GM23338 (cell line): ENCODE results near the gene SLC16A12. TPM values are rescaled to one million over a fixed set of nuclear protein-coding genes. Genes with fewer than 3 reads are reported as not detected.

Experiments
- ATAC-seq: fragments of 200-7000 bp; cut with Tn5 transposase; 3 replicates; pipeline ENCODE4 v1.9.1; 2020
- DNase-seq: peaks from one replicate; pipeline ENCODE4 v3.0.0-alpha.2; 2015; ENCODE audit warnings: low spot score
- H2AFZ ChIP-seq: fragments of 200-600 bp; sonication (generic); 2 replicates; pipeline ENCODE4 v1.8.0; 2016; ENCODE audit warnings: antibody characterized with exemption, mild to moderate bottlenecking, moderate library complexity
- H3F3A ChIP-seq: fragments of 200-600 bp; sonication (generic); replicated peaks from 2 replicates; pipeline ENCODE4 v1.8.0; 2017; ENCODE audit warnings: antibody characterized with exemption, mixed run types, low read depth
- H3K27ac ChIP-seq: fragments of 200-600 bp; sonication (generic); 2 replicates; pipeline ENCODE4 v1.6.1; 2016; ENCODE audit warnings: low read depth
- H3K27me3 ChIP-seq: fragments of 200-600 bp; sonication (generic); 2 replicates; pipeline ENCODE4 v1.8.0; 2016; ENCODE audit warnings: mild to moderate bottlenecking, mixed run types, moderate library complexity; ENCODE audit not compliant: insufficient read depth
- H3K36me3 ChIP-seq: fragments of 200-600 bp; sonication (generic); 2 replicates; pipeline ENCODE4 v1.8.0; 2016; ENCODE audit warnings: mild to moderate bottlenecking; ENCODE audit not compliant: insufficient read depth
- H3K4me1 ChIP-seq: fragments of 200-600 bp; sonication (generic); 2 replicates; pipeline ENCODE4 v1.8.0; 2016; ENCODE audit warnings: mild to moderate bottlenecking, moderate library complexity; ENCODE audit not compliant: insufficient read depth
- H3K4me2 ChIP-seq: fragments of 200-600 bp; sonication (generic); 2 replicates; pipeline ENCODE4 v1.7.1; 2017; ENCODE audit warnings: mixed run types
- H3K4me3 ChIP-seq: fragments of 200-600 bp; sonication (generic); 2 replicates; pipeline ENCODE4 v1.6.1; 2016; ENCODE audit warnings: mixed run types
- H3K79me2 ChIP-seq: fragments of 200-600 bp; sonication (generic); replicated peaks from 2 replicates; pipeline ENCODE4 v1.8.0; 2017; ENCODE audit warnings: mild to moderate bottlenecking; ENCODE audit not compliant: insufficient read depth
- H3K9me2 ChIP-seq: fragments of 200-600 bp; sonication (generic); 2 replicates; pipeline ENCODE4 v1.8.0; 2017; ENCODE audit not compliant: insufficient read depth
- H4K20me1 ChIP-seq: fragments of 200-600 bp; sonication (generic); replicated peaks from 2 replicates; pipeline ENCODE4 v1.8.0; 2017; ENCODE audit warnings: mild to moderate bottlenecking; ENCODE audit not compliant: insufficient read depth
- H3K27ac Mint-ChIP-seq: 2 replicates; pipeline ENCODE4 v1.8.0; 2020; ENCODE audit warnings: inconsistent platforms, mild to moderate bottlenecking, moderate library complexity, mixed read lengths
- H3K27me3 Mint-ChIP-seq: 3 replicates; pipeline ENCODE4 v1.8.0; 2022; ENCODE audit warnings: low read depth, mild to moderate bottlenecking, moderate library complexity, mixed read lengths, inconsistent platforms; ENCODE audit not compliant: insufficient read depth, poor library complexity
- H3K36me3 Mint-ChIP-seq: 3 replicates; pipeline ENCODE4 v1.8.0; 2021; ENCODE audit warnings: low read depth, mild to moderate bottlenecking, inconsistent platforms, moderate library complexity, mixed read lengths
- H3K4me1 Mint-ChIP-seq: 3 replicates; pipeline ENCODE4 v1.8.0; 2020; ENCODE audit warnings: mild to moderate bottlenecking, inconsistent platforms, mixed read lengths
- H3K4me3 Mint-ChIP-seq: 3 replicates; pipeline ENCODE4 v1.8.0; 2021; ENCODE audit warnings: moderate library complexity, mild to moderate bottlenecking, inconsistent platforms, mixed read lengths
- H3K9me3 Mint-ChIP-seq: 3 replicates; pipeline ENCODE4 v1.8.0; 2020; ENCODE audit warnings: moderate library complexity, mild to moderate bottlenecking, inconsistent platforms, mixed read lengths
- CREB1 ChIP-seq: fragments of 250-450 bp; sonication (Bioruptor Pico); IDR thresholded peaks from 2 replicates; pipeline ENCODE4 v1.5.0; 2020; ENCODE audit warnings: low read depth, mild to moderate bottlenecking, moderate library complexity
- JUNB ChIP-seq: IDR thresholded peaks from one replicate; pipeline ENCODE4 v1.6.1; 2016; ENCODE audit warnings: antibody characterized with exemption; ENCODE audit not compliant: unreplicated experiment
- NANOG ChIP-seq: IDR thresholded peaks from 2 replicates; pipeline ENCODE4 v1.6.1; 2016; ENCODE audit warnings: antibody characterized with exemption, borderline replicate concordance
- POLR2AphosphoS5 ChIP-seq: IDR thresholded peaks from 2 replicates; pipeline ENCODE4 v1.6.1; 2016; ENCODE audit warnings: antibody characterized with exemption, low read depth
- STAT1 ChIP-seq: IDR thresholded peaks from one replicate; pipeline ENCODE4 v1.6.1; 2016; ENCODE audit warnings: antibody characterized with exemption; ENCODE audit not compliant: unreplicated experiment
- ZNF114 ChIP-seq: fragments of 250-450 bp; sonication (Bioruptor Pico); IDR thresholded peaks from 2 replicates; pipeline ENCODE4 v1.5.0; 2020; ENCODE audit warnings: mild to moderate bottlenecking, moderate library complexity
- polyA plus RNA-seq: library from polyadenylated mRNA; unstranded; fragments of >200 nt; fragmentation: Nextera tagmentation; extraction: Ambion mirVana; gene quantifications from 2 replicates; pipeline ENCODE4 v1.2.1, GENCODE V29; 2016
- total RNA-seq: library from RNA; depleted of rRNA; stranded (reverse); fragments of >200 nt; shearing (Covaris generic); gene quantifications from 2 replicates; pipeline ENCODE4 v1.2.3, GENCODE V29; 2014
- TF ChIP-seq, protein P1 (sequence below): IDR thresholded peaks from one replicate; pipeline ENCODE4 v1.6.1; 2018; ENCODE audit warnings: antibody characterized with exemption; ENCODE audit not compliant: unreplicated experiment
- TF ChIP-seq, protein P2 (sequence below): fragments of 250-450 bp; sonication (Bioruptor Pico); IDR thresholded peaks from 2 replicates; pipeline ENCODE4 v1.5.0; 2020; ENCODE audit warnings: mild to moderate bottlenecking, moderate library complexity
- TF ChIP-seq, protein P3 (sequence below): IDR thresholded peaks from 2 replicates; pipeline ENCODE4 v1.6.1; 2016; ENCODE audit warnings: antibody characterized with exemption

SLC16A12 gene
- total and polyA plus RNA-seq, 2 experiments from 2014 or later = 0.84 to 2.0 TPM

DNA sequence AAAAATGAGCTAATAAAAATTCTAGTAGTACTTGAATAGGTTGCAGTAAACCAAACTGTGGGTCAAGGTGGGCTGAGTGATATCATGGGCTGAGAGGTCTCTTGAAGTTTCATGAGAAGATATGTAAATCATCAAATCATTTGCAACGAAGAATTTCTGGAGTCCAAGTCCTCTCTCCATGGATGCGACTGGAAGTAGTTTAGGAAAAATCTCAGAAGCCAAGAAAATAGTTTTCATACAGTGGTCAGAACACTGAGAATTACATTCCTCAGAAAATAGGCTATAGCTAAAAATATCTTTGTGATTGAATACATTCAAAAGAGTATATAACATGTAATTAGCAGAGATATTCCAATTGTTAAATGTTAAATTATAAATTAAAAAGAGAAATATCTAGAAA is 146.6 kb downstream of the SLC16A12 start (continued):
- TF ChIP-seq, protein P1, sequence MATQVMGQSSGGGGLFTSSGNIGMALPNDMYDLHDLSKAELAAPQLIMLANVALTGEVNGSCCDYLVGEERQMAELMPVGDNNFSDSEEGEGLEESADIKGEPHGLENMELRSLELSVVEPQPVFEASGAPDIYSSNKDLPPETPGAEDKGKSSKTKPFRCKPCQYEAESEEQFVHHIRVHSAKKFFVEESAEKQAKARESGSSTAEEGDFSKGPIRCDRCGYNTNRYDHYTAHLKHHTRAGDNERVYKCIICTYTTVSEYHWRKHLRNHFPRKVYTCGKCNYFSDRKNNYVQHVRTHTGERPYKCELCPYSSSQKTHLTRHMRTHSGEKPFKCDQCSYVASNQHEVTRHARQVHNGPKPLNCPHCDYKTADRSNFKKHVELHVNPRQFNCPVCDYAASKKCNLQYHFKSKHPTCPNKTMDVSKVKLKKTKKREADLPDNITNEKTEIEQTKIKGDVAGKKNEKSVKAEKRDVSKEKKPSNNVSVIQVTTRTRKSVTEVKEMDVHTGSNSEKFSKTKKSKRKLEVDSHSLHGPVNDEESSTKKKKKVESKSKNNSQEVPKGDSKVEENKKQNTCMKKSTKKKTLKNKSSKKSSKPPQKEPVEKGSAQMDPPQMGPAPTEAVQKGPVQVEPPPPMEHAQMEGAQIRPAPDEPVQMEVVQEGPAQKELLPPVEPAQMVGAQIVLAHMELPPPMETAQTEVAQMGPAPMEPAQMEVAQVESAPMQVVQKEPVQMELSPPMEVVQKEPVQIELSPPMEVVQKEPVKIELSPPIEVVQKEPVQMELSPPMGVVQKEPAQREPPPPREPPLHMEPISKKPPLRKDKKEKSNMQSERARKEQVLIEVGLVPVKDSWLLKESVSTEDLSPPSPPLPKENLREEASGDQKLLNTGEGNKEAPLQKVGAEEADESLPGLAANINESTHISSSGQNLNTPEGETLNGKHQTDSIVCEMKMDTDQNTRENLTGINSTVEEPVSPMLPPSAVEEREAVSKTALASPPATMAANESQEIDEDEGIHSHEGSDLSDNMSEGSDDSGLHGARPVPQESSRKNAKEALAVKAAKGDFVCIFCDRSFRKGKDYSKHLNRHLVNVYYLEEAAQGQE = no peak
- TF ChIP-seq NANOG (no peak), POLR2AphosphoS5 (no peak)

DNA sequence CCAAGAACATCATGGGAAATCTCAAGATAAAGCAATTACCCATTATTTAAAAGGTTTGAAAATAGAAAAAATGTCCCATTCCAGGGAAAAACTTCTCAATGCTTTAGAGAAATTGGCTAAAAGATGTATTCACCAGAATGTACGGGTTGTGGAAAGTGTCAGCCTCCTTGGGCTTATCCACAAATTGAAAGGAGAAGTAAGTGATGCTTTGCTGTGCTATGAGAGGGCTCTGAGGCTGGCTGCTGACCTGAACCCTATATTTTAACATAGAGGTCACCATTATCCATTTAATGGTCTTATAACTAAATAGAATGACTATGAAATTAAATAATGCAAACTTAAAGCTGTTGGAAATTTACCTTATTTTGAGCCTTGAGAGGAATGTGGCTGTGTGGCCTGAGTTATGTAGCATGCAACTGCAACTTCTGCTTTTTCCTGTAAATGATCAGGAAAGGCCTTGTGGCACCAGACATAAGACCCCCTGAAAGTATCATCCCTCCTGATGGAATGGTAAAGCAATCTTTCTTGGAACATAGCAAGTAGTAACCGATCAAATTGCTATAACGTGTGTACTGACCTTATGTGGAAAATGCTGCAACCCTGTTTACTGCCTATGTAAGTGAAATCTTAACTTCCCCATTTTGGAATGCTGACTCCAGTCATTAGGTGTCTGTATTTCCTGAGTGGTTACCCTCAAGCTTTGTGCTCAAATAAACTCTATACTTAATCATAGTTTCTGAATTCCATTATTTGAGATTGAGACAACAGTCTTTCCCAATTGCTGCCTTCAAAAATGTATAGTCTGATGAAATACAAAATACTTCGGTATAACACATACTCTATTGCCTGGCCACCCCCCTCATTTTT is 150.7 kb downstream of the SLC16A12 start:
- TF ChIP-seq ZNF114 (CRISPR knock-in tag) (no peak), STAT1 (no peak)
- peaks cover 4% of the 10 kb centered on the region; the same call in 2 of the 3 replicates for H3K4me1 Mint-ChIP-seq
- no peak overlapping the region for H3K27ac Mint-ChIP-seq
- Histone ChIP-seq H3K9me2 (no peaks in the 10 kb centered on the region), H3F3A (no peaks in the 10 kb centered on the region), H3K79me2 (no peaks in the 10 kb centered on the region), H3K36me3 (no peaks in the 10 kb centered on the region), H3K27ac (no peak overlapping the region), H2AFZ (no peak overlapping the region; the same call in 1 of the 2 replicates), H3K4me1 (peaks cover 3% of the 10 kb centered on the region; the same call in 1 of the 2 replicates), H3K27me3 (no peaks in the 10 kb centered on the region), H4K20me1 (no peaks in the 10 kb centered on the region), H3K4me2 (no peak overlapping the region), H3K4me3 (no peak overlapping the region)
- no peaks in the 10 kb centered on the region for H3K9me3 Mint-ChIP-seq
- ATAC-seq (no peak), DNase-seq (no peak)
- H3K27me3 Mint-ChIP-seq = no peaks in the 10 kb centered on the region
- no peak overlapping the region for H3K4me3 Mint-ChIP-seq
- no peaks in the 10 kb centered on the region for H3K36me3 Mint-ChIP-seq

DNA sequence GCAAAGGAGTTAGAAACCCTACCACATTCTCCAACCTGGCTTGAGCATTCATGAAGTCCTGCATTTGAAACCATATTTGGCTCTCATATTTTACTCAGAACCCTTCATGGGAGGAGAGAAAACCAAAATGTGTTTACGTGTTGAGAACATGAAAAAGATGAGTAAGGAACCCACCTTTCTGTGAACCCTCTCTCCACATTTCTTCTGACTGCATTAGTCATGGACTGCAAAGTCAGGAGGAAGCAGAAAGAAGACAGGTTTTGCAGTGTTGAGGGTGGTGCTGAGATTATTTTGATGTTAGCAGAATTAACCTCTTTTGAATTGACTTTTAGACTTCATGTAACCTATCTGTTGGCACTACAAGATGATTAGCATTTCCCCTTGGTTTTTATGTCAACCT is 152.6 kb downstream of the SLC16A12 start:
- no peak overlapping the region for H3K27ac ChIP-seq
- no peaks in the 10 kb centered on the region for H3K79me2 ChIP-seq
- no peaks in the 10 kb centered on the region for H3K9me2 ChIP-seq
- peaks cover 13% of the 10 kb centered on the region for H3K4me1 Mint-ChIP-seq
- H3F3A ChIP-seq = no peaks in the 10 kb centered on the region
- no peak overlapping the region for H3K4me2 ChIP-seq
- no peaks in the 10 kb centered on the region for H3K36me3 Mint-ChIP-seq
- DNase-seq = no peak
- no peak overlapping the region for H3K4me3 ChIP-seq
- no peak for ATAC-seq
- H3K27me3 ChIP-seq = no peaks in the 10 kb centered on the region
- peaks cover 9% of the 10 kb centered on the region; the same call in 1 of the 2 replicates for H3K4me1 ChIP-seq
- H4K20me1 ChIP-seq = no peaks in the 10 kb centered on the region
- no peak overlapping the region for H2AFZ ChIP-seq
- no peaks in the 10 kb centered on the region for H3K27me3 Mint-ChIP-seq
- no peak overlapping the region for H3K27ac Mint-ChIP-seq
- H3K36me3 ChIP-seq = no peaks in the 10 kb centered on the region
- H3K9me3 Mint-ChIP-seq = no peaks in the 10 kb centered on the region
- H3K4me3 Mint-ChIP-seq = no peak overlapping the region
- TF ChIP-seq, protein P2, sequence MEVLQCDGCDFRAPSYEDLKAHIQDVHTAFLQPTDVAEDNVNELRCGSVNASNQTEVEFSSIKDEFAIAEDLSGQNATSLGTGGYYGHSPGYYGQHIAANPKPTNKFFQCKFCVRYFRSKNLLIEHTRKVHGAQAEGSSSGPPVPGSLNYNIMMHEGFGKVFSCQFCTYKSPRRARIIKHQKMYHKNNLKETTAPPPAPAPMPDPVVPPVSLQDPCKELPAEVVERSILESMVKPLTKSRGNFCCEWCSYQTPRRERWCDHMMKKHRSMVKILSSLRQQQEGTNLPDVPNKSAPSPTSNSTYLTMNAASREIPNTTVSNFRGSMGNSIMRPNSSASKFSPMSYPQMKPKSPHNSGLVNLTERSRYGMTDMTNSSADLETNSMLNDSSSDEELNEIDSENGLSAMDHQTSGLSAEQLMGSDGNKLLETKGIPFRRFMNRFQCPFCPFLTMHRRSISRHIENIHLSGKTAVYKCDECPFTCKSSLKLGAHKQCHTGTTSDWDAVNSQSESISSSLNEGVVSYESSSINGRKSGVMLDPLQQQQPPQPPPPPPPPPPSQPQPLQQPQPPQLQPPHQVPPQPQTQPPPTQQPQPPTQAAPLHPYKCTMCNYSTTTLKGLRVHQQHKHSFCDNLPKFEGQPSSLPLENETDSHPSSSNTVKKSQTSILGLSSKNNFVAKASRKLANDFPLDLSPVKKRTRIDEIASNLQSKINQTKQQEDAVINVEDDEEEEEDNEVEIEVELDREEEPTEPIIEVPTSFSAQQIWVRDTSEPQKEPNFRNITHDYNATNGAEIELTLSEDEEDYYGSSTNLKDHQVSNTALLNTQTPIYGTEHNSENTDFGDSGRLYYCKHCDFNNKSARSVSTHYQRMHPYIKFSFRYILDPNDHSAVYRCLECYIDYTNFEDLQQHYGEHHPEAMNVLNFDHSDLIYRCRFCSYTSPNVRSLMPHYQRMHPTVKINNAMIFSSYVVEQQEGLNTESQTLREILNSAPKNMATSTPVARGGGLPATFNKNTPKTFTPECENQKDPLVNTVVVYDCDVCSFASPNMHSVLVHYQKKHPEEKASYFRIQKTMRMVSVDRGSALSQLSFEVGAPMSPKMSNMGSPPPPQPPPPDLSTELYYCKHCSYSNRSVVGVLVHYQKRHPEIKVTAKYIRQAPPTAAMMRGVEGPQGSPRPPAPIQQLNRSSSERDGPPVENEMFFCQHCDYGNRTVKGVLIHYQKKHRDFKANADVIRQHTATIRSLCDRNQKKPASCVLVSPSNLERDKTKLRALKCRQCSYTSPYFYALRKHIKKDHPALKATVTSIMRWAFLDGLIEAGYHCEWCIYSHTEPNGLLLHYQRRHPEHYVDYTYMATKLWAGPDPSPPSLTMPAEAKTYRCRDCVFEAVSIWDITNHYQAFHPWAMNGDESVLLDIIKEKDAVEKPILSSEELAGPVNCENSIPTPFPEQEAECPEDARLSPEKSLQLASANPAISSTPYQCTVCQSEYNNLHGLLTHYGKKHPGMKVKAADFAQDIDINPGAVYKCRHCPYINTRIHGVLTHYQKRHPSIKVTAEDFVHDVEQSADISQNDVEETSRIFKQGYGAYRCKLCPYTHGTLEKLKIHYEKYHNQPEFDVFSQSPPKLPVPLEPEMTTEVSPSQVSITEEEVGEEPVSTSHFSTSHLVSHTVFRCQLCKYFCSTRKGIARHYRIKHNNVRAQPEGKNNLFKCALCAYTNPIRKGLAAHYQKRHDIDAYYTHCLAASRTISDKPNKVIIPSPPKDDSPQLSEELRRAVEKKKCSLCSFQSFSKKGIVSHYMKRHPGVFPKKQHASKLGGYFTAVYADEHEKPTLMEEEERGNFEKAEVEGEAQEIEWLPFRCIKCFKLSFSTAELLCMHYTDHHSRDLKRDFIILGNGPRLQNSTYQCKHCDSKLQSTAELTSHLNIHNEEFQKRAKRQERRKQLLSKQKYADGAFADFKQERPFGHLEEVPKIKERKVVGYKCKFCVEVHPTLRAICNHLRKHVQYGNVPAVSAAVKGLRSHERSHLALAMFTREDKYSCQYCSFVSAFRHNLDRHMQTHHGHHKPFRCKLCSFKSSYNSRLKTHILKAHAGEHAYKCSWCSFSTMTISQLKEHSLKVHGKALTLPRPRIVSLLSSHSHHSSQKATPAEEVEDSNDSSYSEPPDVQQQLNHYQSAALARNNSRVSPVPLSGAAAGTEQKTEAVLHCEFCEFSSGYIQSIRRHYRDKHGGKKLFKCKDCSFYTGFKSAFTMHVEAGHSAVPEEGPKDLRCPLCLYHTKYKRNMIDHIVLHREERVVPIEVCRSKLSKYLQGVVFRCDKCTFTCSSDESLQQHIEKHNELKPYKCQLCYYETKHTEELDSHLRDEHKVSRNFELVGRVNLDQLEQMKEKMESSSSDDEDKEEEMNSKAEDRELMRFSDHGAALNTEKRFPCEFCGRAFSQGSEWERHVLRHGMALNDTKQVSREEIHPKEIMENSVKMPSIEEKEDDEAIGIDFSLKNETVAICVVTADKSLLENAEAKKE (CRISPR knock-in tag) = no peak
- TF ChIP-seq, protein P3, sequence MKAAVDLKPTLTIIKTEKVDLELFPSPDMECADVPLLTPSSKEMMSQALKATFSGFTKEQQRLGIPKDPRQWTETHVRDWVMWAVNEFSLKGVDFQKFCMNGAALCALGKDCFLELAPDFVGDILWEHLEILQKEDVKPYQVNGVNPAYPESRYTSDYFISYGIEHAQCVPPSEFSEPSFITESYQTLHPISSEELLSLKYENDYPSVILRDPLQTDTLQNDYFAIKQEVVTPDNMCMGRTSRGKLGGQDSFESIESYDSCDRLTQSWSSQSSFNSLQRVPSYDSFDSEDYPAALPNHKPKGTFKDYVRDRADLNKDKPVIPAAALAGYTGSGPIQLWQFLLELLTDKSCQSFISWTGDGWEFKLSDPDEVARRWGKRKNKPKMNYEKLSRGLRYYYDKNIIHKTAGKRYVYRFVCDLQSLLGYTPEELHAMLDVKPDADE = no peak
- TF ChIP-seq JUNB = no peak
- TF ChIP-seq CREB1 (CRISPR knock-in tag) = no peak
